ENCODE data around the gene PTH1R.
"Not testable (repeated sequence)": the region's sequence is repeated elsewhere in the genome, so short reads cannot be mapped to it uniquely, and the experiment has no call there.

The PTH1R gene

DNA sequence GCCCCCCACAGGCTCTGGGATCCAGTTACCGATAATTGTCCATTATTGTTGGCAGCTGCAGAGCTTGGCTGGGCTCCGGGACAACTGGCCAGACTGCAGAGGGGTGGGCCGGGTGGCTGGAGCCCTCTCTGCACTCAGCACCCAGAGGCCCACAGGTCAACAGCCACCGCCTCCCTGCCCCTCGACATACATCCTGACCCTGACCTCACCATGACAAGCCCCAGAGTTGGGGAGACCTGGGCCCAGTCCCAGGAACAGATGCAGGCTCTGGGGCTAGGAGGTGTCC lies 22.4 kb downstream of the PTH1R start:
- no peak for DNase-seq

GRCh38 chr3:46900356-46900755 lies 22.8 kb downstream of the PTH1R start:
- no peak for DNase-seq

GRCh38 chr3:46901061-46901460 lies 23.5 kb downstream of the PTH1R start:
- DNase-seq, result no peak

DNA sequence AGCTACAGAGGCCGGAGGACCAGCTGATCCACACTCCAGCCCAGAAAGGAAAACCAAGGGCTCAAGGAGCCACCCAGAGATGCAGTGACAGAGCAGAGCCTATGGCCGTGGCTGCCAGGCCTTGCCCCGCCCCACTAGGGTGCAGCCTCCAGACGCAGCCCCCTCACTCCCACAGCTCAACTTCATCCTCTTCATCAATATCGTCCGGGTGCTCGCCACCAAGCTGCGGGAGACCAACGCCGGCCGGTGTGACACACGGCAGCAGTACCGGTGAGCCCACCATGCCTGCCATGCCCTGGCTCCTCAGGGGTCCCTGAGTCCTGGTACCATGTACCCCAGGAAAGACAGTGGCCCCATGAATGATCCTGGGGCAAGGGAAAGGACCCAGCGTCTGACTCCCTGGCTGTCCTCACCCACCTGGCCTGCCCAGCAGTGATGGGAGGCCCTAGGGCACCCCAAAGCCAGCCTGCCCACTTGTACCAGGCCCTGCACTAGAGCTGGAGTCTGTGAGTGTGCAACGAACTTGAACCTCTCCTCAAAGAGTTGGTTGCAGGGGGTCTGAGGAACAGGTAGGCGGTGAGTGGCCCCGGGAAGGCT lies 24.2 kb downstream of the PTH1R start:
- no peak for DNase-seq

DNA sequence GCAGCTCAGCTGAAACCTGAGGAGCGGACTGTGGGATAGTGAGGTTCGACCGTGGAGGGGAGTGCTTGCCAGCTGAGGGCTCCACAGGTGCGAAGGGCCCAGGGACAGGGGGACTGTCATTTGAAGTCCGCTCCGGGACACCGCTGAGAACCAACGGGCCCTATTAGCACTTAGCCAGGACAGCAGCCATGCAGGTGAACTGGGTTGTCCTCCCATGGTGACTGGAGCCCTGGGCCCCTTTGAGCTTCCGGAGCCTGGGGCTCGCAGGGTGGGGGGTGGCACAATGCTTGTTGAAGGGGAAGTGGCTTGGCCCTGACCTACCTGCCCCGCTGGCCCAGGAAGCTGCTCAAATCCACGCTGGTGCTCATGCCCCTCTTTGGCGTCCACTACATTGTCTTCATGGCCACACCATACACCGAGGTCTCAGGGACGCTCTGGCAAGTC lies 24.7 kb downstream of the PTH1R start:
- DNase-seq, result no peak

DNA sequence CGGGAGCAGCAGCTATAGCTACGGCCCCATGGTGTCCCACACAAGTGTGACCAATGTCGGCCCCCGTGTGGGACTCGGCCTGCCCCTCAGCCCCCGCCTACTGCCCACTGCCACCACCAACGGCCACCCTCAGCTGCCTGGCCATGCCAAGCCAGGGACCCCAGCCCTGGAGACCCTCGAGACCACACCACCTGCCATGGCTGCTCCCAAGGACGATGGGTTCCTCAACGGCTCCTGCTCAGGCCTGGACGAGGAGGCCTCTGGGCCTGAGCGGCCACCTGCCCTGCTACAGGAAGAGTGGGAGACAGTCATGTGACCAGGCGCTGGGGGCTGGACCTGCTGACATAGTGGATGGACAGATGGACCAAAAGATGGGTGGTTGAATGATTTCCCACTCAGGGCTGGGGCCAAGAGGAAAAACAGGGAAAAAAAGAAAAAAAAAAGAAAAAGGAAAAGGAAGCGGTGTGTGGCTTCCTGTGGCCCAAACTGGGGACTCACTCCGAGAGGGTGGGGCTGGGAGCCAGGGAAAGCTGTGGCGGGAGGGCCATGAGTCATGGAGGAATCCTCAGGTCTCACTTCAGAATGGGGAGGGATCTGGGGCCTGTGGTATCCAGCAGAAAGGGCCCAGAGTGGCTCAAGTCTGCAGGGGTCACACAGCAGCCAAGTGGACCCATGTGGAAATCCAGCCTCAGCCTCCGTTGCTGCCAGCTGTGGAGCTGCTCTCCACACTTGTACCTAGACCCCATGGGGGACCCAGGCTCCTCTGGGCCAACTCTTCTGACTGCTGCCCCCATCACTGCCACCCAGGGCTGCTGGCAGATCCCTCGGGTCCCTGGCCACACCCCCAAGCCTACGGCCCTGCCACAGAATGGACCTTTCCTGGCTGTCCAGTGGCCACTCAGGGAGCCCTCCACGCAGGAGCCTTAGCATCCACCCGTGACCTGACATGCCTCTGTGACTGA lies 26.1 kb downstream of the PTH1R start:
- no peak for DNase-seq

- no peak for DNase-seq
Observed at GRCh38 chr3:46904303-46905212, 27.0 kb downstream of the PTH1R start.

DNA sequence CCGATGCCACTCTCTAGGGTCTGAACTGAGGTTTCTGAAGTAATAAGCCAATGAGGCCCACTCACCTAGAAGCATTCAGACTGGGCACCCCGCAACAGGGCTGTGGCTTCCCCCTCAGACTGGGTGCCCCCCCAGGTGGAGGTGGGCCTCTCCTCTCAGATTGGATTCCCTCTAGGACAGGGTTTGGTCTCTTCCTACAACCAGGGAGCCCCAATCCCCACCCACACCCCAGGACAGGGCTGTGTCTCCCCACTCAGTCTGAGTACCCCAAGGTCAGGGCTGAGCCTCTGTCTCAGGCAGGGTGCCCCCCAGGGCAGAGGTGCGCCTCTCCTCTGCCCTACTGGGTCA lies 27.7 kb downstream of the PTH1R start:
- DNase-seq, result no peak

GRCh38 chr3:46905661-46906451 lies 28.3 kb downstream of the PTH1R start:
- DNase-seq, result no peak

DNA sequence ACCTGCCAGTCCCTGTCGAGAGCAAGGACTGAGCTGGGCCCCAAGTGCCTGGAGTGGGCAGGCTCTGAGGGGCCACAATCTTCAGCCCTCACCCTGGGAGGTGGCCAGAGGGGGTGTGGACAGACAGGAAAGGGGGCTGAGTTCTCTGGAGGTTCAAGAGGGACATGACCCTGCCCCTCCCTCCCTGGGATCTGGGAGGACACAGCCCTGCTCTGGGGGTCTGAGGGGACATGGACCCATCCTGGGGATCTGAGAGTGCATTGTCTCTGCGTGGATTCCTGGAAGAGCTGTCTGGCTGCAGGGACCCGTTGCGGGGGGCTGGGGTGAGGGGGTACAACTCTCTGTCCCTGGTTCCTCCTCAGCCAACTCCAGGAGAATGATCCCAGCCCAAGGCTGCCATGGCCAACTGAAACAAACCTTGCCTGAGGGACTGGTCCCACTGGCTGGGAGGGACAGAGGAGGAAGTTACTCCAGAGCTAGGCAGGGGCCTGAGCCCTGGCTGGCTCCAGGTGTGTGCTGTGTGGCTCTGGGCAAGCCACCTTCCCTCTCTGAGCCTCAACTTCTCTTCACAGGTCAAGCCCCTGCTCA lies 29.0 kb downstream of the PTH1R start:
- DNase-seq, result no peak

DNA sequence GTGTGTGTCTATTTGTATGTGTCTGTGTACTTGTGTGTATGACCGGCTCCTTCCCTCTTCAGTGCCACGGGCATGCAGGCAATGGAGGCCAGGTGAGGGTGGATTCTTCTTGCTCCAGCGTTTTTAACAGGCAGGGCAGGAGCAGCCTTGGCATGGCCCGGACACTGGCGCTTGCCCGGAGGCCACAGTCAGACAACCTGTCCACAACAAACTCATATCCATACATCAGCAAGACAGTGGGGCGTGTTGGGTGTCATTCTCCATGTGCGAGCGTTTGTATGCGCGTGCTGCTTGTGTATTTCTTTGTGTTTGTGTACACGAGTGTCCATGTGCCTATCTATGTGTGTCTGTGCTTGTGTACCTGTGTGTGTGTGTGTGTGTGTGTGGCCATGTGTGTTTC lies 29.8 kb downstream of the PTH1R start:
- DNase-seq, result no peak

DNA sequence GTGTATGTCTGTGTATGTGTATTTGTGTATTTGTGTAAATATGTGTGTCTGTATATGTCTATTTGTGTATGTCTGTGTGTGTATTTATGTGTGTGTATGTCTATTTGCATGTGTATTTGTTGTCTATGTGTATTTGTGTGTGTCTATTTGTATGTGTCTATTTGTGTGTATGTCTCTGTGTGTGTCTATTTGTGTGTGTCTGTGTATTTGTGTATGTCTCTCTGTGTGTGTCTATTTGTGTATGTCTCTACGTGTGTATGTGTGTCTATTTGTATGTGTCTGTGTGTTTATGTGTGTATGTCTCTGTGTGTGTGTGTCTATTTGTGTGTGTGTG lies 30.4 kb downstream of the PTH1R start:
- no peak for DNase-seq

GRCh38 chr3:46908294-46908985 lies 30.9 kb downstream of the PTH1R start:
- no peak for DNase-seq

- DNase-seq, result no peak
Observed at GRCh38 chr3:46908986-46909534, 31.5 kb downstream of the PTH1R start.

DNA sequence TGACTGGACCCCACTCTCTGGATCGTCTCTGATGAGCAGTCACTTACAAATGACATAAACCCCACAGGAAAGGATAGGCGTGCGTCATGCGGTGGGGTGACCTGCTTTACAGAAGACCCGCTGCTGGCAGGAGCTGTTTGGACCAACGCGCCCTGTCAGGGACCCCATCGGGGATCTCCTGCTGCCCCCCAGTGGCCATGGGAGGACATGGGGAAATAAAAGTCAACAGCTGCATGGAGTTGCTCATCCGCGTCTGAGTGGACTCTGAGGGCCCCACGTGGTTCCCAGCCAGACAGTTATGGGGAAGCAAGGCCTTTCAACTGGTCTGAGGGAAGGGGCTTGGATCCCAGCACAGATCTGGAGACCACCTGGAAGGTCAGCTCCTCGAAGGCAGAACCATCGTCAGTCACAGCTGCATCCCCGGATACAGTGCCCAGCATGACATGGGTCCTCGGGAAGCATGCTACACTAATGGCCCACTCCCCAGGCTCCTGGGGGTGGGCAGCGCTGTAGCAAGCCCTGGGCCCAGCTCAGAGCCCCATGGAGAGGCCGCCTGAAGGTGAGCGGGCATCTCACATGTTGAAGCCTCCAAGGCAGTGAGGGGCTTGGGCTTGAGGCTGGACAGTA lies 32.1 kb downstream of the PTH1R start:
- peak; percentile 78 to 79 for DNase-seq

- DNase-seq, result no peak
Observed at GRCh38 chr3:46910166-46910760, 32.7 kb downstream of the PTH1R start.

- not testable (repeated sequence) for DNase-seq
Observed at GRCh38 chr3:46910914-46911313, 33.4 kb downstream of the PTH1R start.

DNA sequence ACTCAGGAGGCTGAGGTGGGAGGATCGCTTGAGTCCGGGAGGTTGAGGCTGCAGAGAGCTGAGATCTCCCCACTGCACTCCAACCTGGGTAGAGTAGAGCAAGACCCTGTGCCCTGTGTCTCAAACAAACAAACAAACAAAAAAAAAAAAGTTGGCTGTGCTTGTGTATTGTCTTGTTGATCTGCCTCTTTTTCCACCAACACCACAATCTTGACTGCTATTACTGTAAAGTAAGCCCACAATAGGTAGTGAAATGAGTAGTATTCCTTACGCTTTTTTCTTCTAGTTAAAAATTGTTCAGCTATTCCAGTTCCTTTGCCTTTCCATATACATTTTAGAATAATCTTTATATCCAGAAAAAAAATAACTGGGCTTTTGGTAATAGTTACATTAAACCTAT lies 35.5 kb downstream of the PTH1R start:
- DNase-seq, result no peak

DNA sequence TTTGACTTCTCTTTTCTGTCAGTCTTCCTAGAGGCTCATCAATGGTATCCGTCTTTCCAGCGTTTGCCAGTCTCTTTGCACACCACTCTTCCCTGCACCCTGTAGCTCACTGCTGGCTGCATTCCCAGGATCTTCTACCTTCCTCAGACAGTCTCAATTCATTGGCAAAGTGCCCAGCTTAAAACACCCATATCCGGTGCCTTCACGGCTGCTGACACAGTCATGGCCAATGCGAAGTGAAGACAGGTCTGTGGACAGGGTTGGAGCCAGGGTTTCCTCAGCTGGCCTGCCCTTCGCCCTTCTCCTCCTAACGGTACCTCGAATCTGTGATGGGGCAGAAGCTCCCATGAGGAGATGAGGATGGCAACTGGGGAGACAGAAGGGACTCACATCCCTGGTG lies 36.1 kb downstream of the PTH1R start:
- DNase-seq, result no peak

DNA sequence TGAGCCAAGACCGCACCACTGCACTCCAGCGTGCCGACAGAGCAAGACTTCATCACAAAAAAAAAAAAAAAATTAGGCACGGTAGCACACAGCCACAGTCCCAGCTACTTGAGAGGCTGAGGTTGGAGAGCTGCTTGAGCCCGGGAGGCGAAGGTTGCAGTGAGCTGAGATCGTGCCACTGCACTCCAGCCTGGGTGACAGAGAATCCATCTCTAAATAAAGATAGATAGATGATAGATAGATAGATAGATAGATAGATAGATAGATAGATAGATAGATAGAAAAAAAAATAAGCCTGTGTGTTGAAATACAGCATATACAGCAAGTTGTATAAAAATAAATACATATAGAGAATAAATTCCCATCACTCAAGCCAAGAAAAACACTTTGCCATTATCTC lies 37.3 kb downstream of the PTH1R start:
- no peak for DNase-seq
